Peyer's patch (tissue), 4 donors: ENCODE measurements around the gene UBE2F. TPM values are rescaled to one million over a fixed set of nuclear protein-coding genes. Genes with fewer than 3 reads are reported as not detected.

Experiments
- DNase-seq, 3 donors: peaks; one replicate each; pipeline ENCODE4 v3.0.0-alpha.2; 2017 to 2019
- H3K27ac ChIP-seq, 4 donors: fragments of 200-600 bp; sonication (generic); one replicate each; pipeline ENCODE4 v1.5.1; 2016 to 2019
- H3K27me3 ChIP-seq, 2 donors: fragments of 200-600 bp; sonication (generic); one replicate each; pipeline ENCODE4 v1.5.1; 2019
- H3K36me3 ChIP-seq, 3 donors: fragments of 200-600 bp; sonication (generic); one replicate each; pipeline ENCODE4 v1.5.1; 2016 to 2019
- H3K4me1 ChIP-seq, 4 donors: fragments of 200-600 bp; sonication (generic); one replicate each; pipeline ENCODE4 v1.5.1; 2016 to 2019
- H3K4me3 ChIP-seq, 4 donors: fragments of 200-600 bp; sonication (generic); 1 replicate in 3 of 4; 2 replicates in 1 of 4; pipeline ENCODE4 v1.5.1; 2016 to 2019; ENCODE audit warnings: mild to moderate bottlenecking in 1 of 4
- H3K9me3 ChIP-seq, 4 donors: fragments of 200-600 bp; sonication (generic); one replicate each; pipeline ENCODE4 v1.5.1; 2016 to 2019; ENCODE audit warnings: mild to moderate bottlenecking in 1 of 4
- CTCF ChIP-seq, 6 experiments: fragments of 450-650 bp in 4 of 6; fragments of 200-600 bp in 2 of 6; sonication (generic) in 1 of 6; IDR thresholded peaks; one replicate each; pipeline ENCODE4 v1.5.1; 2017 to 2019; ENCODE audit warnings: antibody characterized with exemption in 6 of 6, mild to moderate bottlenecking in 3 of 6, moderate library complexity in 1 of 6
- POLR2A ChIP-seq, 2 donors: fragments of 450-650 bp; IDR thresholded peaks; one replicate each; pipeline ENCODE4 v1.5.1; 2017; ENCODE audit warnings: antibody characterized with exemption in 2 of 2, mild to moderate bottlenecking in 2 of 2, moderate library complexity in 2 of 2
- total RNA-seq, 4 donors: library from RNA; depleted of rRNA; stranded (reverse); fragments of >200 nt; gene quantifications; one replicate each; pipeline ENCODE4 v1.1.0, GENCODE V29; 2016

UBE2F gene
- total RNA-seq, 4 donors from 2014 or later = 21.5 to 67.7 (median 50.3) TPM

- no peak for TF ChIP-seq POLR2A (IDR thresholded peaks at IDR 0.05)
- TF ChIP-seq CTCF (IDR thresholded peaks at IDR 0.05) = no peak
- no peak overlapping the region for H3K4me3 ChIP-seq
- no peaks in the 10 kb centered on the region for H3K4me1 ChIP-seq
- H3K27me3 ChIP-seq = no peaks in the 10 kb centered on the region
- H3K9me3 ChIP-seq = no peaks in the 10 kb centered on the region
- peaks cover 0 to 36% (median 0%) of the 10 kb centered on the region in 3 donors for H3K36me3 ChIP-seq
- peak in 1 of 3 donors; percentile 24 for DNase-seq
- H3K27ac ChIP-seq = no peak overlapping the region
Observed at GRCh38 chr2:238082151-238082550, 115.3 kb downstream of the UBE2F start.

GRCh38 chr2:238082827-238083226 is 116.0 kb downstream of the UBE2F start:
- TF ChIP-seq POLR2A (IDR thresholded peaks at IDR 0.05) = no peak
- no peak for TF ChIP-seq CTCF (IDR thresholded peaks at IDR 0.05)
- H3K4me1 ChIP-seq = no peaks in the 10 kb centered on the region
- H3K36me3 ChIP-seq = peaks cover 0 to 36% (median 0%) of the 10 kb centered on the region in 3 donors
- H3K4me3 ChIP-seq = no peak overlapping the region
- peak in 1 of 3 donors; percentile 29 for DNase-seq
- no peaks in the 10 kb centered on the region for H3K9me3 ChIP-seq
- H3K27me3 ChIP-seq = no peaks in the 10 kb centered on the region
- H3K27ac ChIP-seq = no peak overlapping the region

GRCh38 chr2:238083919-238084318 is 117.1 kb downstream of the UBE2F start:
- H3K27me3 ChIP-seq = no peaks in the 10 kb centered on the region
- DNase-seq = peak in 1 of 3 donors; percentile 14
- no peaks in the 10 kb centered on the region for H3K4me1 ChIP-seq
- H3K9me3 ChIP-seq = no peaks in the 10 kb centered on the region
- H3K27ac ChIP-seq = no peak overlapping the region
- H3K36me3 ChIP-seq = peaks cover 0 to 36% (median 0%) of the 10 kb centered on the region in 3 donors
- no peak overlapping the region for H3K4me3 ChIP-seq
- TF ChIP-seq CTCF (IDR thresholded peaks at IDR 0.05) (no peak), POLR2A (IDR thresholded peaks at IDR 0.05) (no peak)

- peak in 1 of 3 donors; percentile 22 for DNase-seq
- Histone ChIP-seq H3K9me3 (no peaks in the 10 kb centered on the region), H3K4me3 (no peak overlapping the region), H3K27me3 (no peaks in the 10 kb centered on the region), H3K4me1 (no peaks in the 10 kb centered on the region), H3K27ac (no peak overlapping the region), H3K36me3 (peaks cover 0 to 36% (median 0%) of the 10 kb centered on the region in 3 donors)
- TF ChIP-seq CTCF (IDR thresholded peaks at IDR 0.05) (no peak), POLR2A (IDR thresholded peaks at IDR 0.05) (no peak)
Observed at GRCh38 chr2:238084761-238085160, 117.9 kb downstream of the UBE2F start.

- no peak overlapping the region for H3K27ac ChIP-seq
- H3K9me3 ChIP-seq = no peaks in the 10 kb centered on the region
- H3K4me1 ChIP-seq = no peaks in the 10 kb centered on the region
- peaks cover 0 to 31% (median 0%) of the 10 kb centered on the region in 3 donors for H3K36me3 ChIP-seq
- H3K4me3 ChIP-seq = no peak overlapping the region
- DNase-seq = no peak
- no peaks in the 10 kb centered on the region for H3K27me3 ChIP-seq
- no peak for TF ChIP-seq POLR2A (IDR thresholded peaks at IDR 0.05)
- no peak for TF ChIP-seq CTCF (IDR thresholded peaks at IDR 0.05)
Observed at GRCh38 chr2:238085899-238086298, 119.1 kb downstream of the UBE2F start.

GRCh38 chr2:238087211-238087610 is 120.4 kb downstream of the UBE2F start:
- Histone ChIP-seq H3K4me1 (no peaks in the 10 kb centered on the region), H3K27me3 (no peaks in the 10 kb centered on the region), H3K4me3 (no peak overlapping the region), H3K36me3 (peaks cover 0 to 22% (median 0%) of the 10 kb centered on the region in 3 donors), H3K27ac (no peak overlapping the region), H3K9me3 (no peaks in the 10 kb centered on the region)
- TF ChIP-seq CTCF (IDR thresholded peaks at IDR 0.05) = no peak
- TF ChIP-seq POLR2A (IDR thresholded peaks at IDR 0.05) = no peak
- DNase-seq = no peak
